Effector CD4-positive, alpha-beta T cell (primary cell): ENCODE measurements around the gene ANP32B.
"Not testable (repeated sequence)": the region's sequence is repeated elsewhere in the genome, so short reads cannot be mapped to it uniquely, and the experiment has no call there.

Source experiments
- DNase-seq: peaks from one replicate; pipeline ENCODE4 v3.0.0-alpha.2; 2020

The ANP32B gene

GRCh38 chr9:97993000-97993399, 9.9 kb downstream of the ANP32B start:
- no peak for DNase-seq

- DNase-seq, result no peak
Measured at GRCh38 chr9:97994703-97995102, 11.6 kb downstream of the ANP32B start.

GRCh38 chr9:97996676-97997075, 13.5 kb downstream of the ANP32B start:
- not testable (repeated sequence) for DNase-seq

DNA sequence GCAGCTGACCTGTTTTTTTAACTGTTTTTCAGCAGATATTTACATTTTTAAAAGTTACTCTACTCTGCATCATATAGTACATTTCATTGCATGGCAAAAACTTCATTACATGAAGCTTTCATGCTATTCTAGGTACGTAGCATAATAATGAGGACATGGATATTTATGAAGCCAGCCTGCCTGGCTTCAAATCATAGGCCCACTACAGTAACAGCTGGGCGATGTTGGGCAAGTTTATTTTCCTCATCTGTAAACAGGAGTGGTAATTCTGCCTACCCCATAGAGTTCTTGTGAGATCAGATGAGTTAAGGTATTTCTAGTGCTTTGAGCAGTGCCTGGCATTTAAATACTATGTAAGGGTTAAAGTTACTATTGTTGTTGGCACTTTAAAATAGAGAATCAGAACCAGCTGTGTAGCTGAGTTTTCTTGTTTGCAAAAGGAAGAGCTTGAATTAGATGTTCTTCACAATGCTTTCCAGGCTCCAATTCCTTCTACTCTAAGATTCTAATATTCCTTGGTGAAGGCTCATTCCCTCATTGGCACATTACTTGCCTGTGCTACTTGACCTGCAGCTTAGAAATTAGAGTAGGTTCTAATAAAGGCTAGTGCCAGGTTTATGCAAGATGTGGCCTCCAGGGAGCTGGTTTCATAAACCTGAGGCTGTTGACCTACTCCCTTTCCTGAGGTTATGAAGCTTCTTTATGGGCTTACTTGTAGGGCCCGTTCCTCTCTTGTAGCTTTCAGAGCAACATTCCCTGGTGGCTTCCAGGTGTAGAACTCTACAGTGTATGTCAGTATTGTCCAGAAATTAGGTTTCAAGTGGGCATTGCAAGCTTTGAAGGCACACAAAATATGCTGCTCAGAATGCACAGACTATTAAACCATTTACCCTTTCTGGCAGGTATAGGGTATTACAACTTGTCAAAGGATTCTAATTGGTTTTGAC, 14.5 kb downstream of the ANP32B start:
- DNase-seq, result no peak

DNA sequence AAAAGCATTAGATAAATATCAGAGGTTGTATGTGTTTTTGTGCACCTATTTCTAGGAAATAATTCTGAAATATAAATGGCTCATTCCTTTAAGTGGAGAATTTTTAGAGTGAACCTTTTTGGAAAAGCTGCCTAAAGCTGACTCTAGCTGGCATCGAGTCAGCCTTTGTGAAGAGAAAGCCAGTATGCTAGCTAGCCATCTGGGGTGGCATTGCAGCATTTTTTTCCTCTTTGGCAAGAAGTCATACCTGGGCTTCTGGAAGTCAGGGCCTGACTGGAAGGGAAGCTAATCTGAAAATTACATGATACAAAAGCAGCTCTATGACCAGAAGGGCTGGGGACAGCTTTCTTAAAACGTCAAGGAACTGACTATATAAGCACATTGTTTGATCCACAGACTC, 19.7 kb downstream of the ANP32B start:
- DNase-seq, result no peak

DNA sequence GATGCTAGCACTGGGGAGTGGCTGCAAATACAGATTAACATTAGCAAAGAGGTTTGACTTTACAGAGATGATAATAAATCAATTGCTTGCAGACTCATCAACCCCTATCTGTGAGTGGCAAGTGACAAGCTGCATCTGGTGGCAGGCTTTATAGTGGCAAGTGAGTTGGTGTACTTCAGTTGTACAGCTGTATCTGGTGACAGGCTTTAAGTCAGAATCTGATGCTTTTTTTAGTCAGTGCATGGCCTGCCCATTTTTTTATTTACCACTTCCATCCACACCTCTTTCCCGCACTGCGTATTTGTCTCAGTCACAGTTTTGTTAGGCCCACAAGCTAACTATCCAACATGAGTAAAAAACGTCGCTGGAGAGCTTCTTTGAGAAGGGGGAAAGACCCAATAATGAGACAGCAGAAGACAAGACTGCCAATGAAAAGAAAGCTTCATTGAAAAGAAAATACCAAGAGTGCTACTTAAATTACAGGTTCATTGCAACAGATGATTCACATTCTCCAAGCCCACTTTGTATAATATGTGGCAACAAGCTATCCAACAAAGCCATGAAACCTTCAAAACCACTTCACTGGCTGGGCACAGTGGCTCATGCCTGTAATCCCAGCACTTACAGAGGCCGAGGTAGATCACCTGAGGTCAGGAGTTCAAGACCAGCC, 23.1 kb downstream of the ANP32B start:
- DNase-seq, result no peak

DNA sequence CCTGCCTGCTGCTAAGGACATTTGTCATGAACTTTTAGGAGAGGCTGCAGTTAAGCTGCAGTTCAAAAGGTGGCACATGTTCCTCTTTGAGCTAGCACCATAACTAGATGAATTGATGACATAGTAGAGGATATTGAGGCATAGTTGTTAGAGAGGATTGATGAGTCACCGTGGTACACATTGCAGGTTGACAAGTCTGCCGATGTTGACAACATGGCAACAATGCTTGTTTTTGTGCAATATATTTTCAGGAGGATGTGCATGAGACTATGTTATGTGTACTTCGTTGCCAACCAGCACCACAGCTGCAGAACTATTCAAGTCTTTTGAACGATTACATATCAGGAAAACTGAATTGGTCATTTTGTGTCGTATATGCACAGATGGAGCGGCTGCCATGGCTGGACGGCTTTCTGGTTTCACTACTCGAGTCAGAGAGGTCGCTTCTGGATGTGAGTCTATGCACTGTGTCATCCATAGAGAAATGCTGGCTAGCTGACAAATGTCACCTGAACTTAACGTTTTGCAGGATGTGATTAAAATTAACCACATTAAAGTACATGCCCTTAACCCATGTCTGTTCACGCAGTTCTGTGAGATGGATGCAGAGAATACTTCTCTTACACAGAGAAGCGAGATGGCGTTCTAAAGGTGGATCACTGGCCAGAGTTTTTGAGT, 24.2 kb downstream of the ANP32B start:
- DNase-seq, result no peak

GRCh38 chr9:98008764-98009163, 25.6 kb downstream of the ANP32B start:
- DNase-seq, result no peak

DNA sequence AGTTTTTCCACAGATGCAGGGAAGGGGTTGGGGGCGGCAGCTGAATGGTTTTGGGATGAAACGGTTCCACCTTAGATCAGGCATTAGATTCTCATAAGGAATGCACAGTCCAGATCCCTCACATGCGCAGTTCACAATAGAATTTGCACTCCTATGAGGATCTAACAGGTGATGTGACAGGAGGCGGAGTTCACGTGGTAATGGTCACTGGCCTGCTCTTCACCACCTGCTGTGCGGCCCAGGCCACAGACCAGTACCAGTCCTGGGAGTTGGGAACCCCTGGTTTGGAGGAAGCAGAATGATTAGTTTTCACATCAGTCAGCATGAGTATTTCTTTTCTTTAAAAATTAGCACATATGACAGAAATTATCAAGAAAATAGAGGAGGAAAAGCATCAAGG, 26.3 kb downstream of the ANP32B start:
- DNase-seq, result no peak

- DNase-seq, result no peak
Measured at GRCh38 chr9:98009936-98010335, 26.8 kb downstream of the ANP32B start.

DNA sequence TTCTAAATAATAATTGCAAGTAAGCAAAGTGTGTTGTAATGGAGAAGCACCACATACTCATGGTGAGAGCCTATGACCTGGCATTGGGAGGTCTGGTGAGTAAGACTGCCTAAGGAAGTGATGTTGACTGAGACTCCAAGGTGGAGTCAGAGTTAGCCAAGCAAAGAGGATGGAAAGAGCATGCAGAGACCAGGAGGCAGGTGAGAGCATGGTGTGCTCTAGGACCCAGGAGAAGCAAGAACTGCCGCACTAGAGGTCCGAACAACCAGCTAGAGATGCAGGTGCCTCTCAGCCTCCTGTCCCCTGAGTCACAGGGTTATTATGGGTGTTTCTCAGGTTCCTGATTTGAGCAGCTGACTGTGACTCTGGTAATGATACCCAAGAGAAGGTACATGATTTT, 27.3 kb downstream of the ANP32B start:
- DNase-seq, result no peak

GRCh38 chr9:98011122-98011521, 28.0 kb downstream of the ANP32B start:
- DNase-seq, result no peak

GRCh38 chr9:98016137-98016680, 33.1 kb downstream of the ANP32B start:
- no peak for DNase-seq

- DNase-seq, result no peak
Measured at GRCh38 chr9:98017306-98017705, 34.2 kb downstream of the ANP32B start.

- no peak for DNase-seq
Measured at GRCh38 chr9:98018347-98018746, 35.2 kb downstream of the ANP32B start.

DNA sequence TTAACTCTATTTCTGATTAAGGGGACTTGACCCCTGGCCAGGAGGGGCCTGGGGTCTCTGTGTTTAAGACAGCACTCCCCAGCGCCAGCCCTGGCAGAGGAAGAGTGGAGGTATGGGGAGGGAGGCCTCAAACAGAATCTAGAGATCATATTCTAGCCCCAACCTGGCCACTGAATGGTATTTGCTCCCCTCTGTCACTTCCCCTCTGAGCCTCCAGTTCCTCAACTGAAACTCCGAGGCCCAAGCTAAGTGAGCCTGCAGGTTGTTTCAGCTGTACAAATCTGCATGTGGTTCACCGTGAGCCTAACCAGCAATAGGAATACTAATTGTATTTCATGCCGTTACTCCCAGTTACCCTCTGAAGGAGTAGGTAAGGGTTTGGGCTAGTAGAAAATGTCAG, 36.0 kb downstream of the ANP32B start:
- no peak for DNase-seq

- not testable (repeated sequence) for DNase-seq
Measured at GRCh38 chr9:98019869-98020268, 36.7 kb downstream of the ANP32B start.

DNA sequence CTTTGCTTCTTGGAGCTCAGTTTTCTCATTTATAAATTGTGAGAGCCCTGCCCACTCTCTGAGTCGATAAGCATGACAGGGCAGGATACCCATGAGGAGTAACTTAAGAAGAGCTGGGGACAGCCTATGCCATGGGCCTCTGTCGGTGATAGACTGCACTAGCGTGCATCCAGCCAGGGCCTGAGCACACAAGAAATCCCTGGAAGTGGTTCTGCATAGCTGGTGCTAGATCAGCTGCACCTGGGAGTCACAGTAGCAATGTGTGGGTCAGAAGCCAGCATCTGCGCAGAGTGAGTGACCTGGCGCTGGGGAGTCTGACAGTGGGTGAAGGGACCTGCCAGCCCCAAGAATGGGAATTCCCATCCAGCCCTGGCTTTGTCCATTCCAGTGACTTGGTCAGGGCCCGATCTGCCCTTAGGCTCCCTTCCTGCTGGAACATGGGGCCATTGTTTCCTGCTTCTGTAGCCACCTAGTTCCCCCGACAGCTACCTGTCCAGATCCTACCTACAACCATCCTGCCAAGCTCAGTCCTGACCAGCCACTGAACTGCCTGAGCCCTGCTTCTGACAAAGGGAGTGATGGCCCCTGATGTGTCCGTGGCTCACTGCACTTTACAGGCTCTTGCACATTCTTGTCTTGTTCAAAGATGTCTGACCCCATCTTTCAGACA, 37.5 kb downstream of the ANP32B start:
- DNase-seq, result no peak

- DNase-seq, result no peak
Measured at GRCh38 chr9:98021306-98022040, 38.3 kb downstream of the ANP32B start.

GRCh38 chr9:98022447-98022846, 39.3 kb downstream of the ANP32B start:
- DNase-seq, result no peak

GRCh38 chr9:98024702-98025101, 41.6 kb downstream of the ANP32B start:
- no peak for DNase-seq

GRCh38 chr9:98031169-98031568, 48.0 kb downstream of the ANP32B start:
- no peak for DNase-seq
